SK-N-MC (cell line): ENCODE data around the gene CIBAR2.

ENCODE experiments used
- EZH2 ChIP-seq: fragments of 200-600 bp; sonication (generic); IDR thresholded peaks from one replicate; pipeline ENCODE4 v1.6.1; 2017; ENCODE audit warnings: antibody characterized with exemption
- FOXP2 ChIP-seq: optimal IDR thresholded peaks from 2 replicates; pipeline ENCODE3; 2011; ENCODE audit warnings: mild to moderate bottlenecking, moderate library complexity; ENCODE audit not compliant: insufficient read depth; ENCODE audit errors: extremely low read length, control extremely low read depth
- POLR2AphosphoS5 ChIP-seq: IDR thresholded peaks from 2 replicates; pipeline ENCODE4 v1.6.1; 2012; ENCODE audit warnings: mild to moderate bottlenecking, low read depth, low read length, borderline replicate concordance

DNA sequence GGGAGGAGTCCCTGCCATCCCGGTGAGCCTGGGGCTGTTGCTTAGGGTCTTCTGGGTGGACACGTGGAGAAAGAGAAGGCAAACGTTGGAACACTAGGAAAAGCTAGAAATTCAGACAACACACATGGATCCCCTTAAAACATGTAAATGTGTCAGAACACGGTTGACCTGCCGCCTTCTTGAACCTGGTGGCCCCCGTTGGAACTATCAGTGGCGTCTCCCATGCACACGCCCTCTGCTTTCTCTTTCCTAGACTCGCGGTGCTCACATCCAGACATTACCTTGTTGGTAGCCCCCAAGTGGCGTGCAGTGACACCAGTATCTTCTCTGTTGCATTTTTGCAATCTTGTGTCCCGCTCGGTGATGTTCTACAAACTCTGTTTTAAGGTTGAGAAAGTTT is 18.6 kb downstream of the CIBAR2 start:
- no peak for TF ChIP-seq EZH2
- no peak for TF ChIP-seq POLR2AphosphoS5
- no peak for TF ChIP-seq FOXP2
